Activated T-helper 17 cell treated with anti-CD3 and anti-CD28 coated beads, Interleukin-2, amount 50 U/mL, for 72 hours (primary cell): Measurements from ENCODE around the gene RASGRF1. TPM values are rescaled to one million over a fixed set of nuclear protein-coding genes. Genes with fewer than 3 reads are reported as not detected.
"Not testable (repeated sequence)": the region's sequence is repeated elsewhere in the genome, so short reads cannot be mapped to it uniquely, and the experiment has no call there.

Experiments
- ATAC-seq: fragments of 150-1000 bp; cut with Tn5 transposase; replicated peaks from 2 replicates; pipeline ENCODE4 v1.10.0; 2021; ENCODE audit warnings: mild to moderate bottlenecking, moderate library complexity
- H3K27ac Mint-ChIP-seq: one replicate; pipeline ENCODE4 v1.8.0; 2022; ENCODE audit warnings: mixed read lengths
- H3K27me3 Mint-ChIP-seq: one replicate; pipeline ENCODE4 v1.8.0; 2022; ENCODE audit warnings: mixed read lengths
- H3K36me3 Mint-ChIP-seq: one replicate; pipeline ENCODE4 v1.8.0; 2022; ENCODE audit warnings: low read depth, mild to moderate bottlenecking, mixed read lengths
- H3K4me1 Mint-ChIP-seq: one replicate; pipeline ENCODE4 v1.8.0; 2022; ENCODE audit warnings: mixed read lengths
- H3K4me3 Mint-ChIP-seq: one replicate; pipeline ENCODE4 v1.8.0; 2022; ENCODE audit warnings: mild to moderate bottlenecking, mixed read lengths
- H3K9me3 Mint-ChIP-seq: one replicate; pipeline ENCODE4 v1.8.0; 2022; ENCODE audit warnings: mixed read lengths
- total RNA-seq, 2 donors: library from RNA; stranded (reverse); gene quantifications; one replicate each; pipeline ENCODE4 v1.2.3, GENCODE V29; 2022

Gene RASGRF1
- total RNA-seq, 2 donors from 2014 or later: not detected

DNA sequence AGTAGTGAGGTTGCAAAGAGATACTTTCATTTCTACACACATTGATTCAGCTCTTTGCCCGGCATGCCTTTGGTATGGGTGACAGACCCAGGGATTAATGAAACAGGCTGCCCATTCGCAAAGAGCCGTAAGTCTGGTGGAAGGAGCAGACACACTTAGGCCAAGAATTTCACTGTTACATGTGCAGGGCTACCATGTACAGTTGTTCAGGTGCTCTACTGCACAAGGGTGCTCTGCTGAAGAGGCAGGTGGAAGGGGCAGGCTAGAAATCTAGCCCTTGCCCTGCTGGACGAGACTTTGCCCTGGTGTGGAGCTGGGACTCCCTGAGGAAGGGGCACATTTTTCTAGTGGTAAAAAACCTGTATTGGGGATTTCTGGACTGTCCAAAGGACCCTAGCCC is 26.2 kb upstream of the RASGRF1 start:
- H3K27me3 Mint-ChIP-seq: peaks cover 19% of the 10 kb centered on the region
- no peak for ATAC-seq
- no peaks in the 10 kb centered on the region for H3K9me3 Mint-ChIP-seq
- no peak overlapping the region for H3K27ac Mint-ChIP-seq
- no peaks in the 10 kb centered on the region for H3K36me3 Mint-ChIP-seq
- no peaks in the 10 kb centered on the region for H3K4me1 Mint-ChIP-seq
- no peak overlapping the region for H3K4me3 Mint-ChIP-seq

DNA sequence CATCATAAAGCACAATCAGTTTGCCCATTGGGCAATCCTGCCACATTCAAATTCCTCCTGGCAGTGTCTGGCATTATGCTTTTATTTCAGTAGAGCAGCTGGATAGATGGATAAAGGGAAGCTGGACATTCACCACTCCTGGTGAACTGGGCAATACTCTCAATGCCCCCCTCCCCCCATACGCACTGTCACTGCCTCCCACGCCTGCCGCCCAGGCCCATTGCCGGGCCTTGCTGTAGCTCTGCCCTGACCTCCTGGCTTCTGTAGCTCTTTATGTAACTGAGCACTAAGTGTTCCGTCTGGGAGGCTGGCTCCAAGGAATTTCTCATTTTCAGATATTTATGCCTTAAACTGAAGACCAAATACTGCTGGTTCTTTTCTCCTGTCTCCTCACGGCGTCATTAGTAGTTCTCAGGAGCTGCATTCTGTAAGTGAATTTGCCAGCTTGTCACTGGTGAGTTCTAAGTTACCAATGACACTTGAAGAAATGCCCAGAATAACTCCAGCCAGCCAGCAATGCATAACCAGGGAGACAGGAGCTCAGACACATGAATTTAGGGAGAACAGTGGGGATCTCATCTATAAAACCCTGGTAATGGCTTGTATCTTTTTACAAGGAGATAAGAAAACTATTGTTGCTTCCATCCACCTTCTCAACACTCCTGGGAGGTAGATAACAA is 25.5 kb upstream of the RASGRF1 start:
- Mint-ChIP-seq H3K36me3 (no peaks in the 10 kb centered on the region), H3K4me1 (no peaks in the 10 kb centered on the region), H3K27ac (no peak overlapping the region), H3K27me3 (peaks cover 17% of the 10 kb centered on the region), H3K9me3 (no peaks in the 10 kb centered on the region), H3K4me3 (no peak overlapping the region)
- ATAC-seq: no peak

DNA sequence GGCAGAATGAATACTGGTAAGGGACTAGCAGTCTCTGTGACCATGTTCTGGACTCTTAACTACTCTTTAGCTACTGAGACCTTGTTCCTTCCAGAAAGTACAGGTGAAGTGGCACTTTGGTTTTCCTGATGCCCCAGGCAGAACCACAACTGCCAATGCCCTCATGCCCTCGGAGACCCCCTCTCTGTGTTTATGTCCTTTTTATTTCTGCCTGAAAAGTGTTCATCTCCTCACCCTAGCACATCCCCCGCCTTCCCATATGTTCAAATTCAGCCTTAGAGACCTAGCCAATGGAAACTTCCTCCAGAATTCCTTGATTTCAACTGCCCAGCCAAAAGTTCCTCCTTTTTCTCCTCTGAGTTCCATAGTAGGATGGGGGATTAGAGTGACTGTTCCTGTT is 23.3 kb upstream of the RASGRF1 start:
- no peak for ATAC-seq
- Mint-ChIP-seq H3K27me3 (peaks cover 27% of the 10 kb centered on the region), H3K36me3 (no peaks in the 10 kb centered on the region), H3K4me1 (no peaks in the 10 kb centered on the region), H3K4me3 (no peak overlapping the region), H3K27ac (no peak overlapping the region), H3K9me3 (no peaks in the 10 kb centered on the region)

DNA sequence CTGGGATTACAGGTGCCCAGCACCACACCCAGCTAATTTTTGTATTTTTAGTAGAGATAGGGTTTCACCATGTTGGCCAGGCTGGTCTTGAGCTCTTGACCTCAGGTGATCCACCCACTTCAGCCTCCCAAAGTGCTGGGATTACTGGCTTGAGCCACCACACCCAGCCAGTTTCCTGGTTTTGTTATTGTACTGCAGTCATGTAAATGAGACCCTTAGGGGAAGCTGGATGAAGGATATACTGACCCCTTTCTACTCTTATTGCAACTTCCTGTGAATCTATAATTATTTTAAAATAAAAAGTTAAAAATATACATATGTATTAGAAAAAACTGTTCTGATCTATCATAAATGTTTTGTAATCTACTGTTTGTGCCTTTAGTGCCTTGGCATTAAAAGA is 20.8 kb upstream of the RASGRF1 start:
- not testable (repeated sequence) for H3K4me3 Mint-ChIP-seq

DNA sequence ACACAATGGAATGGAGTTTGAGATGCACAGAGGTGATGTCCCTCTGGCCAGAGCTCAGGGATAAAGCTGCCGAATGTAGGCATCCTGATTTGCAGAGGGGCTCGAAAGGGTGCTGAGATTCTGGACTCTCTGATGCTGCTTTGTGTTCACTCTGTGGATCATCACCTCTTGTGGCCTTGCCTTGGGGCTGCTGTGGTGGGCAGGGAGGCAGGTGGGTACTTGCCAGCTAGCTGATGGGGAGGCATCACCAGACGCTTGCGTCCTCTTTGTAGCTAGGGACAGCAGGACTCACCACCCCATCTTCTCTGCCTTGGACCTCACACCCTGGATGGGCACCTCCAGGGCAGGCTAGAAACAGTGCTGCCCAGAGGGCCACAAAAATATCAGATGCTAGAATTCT is 14.6 kb upstream of the RASGRF1 start:
- Mint-ChIP-seq H3K4me3 (no peak overlapping the region), H3K36me3 (no peaks in the 10 kb centered on the region), H3K27ac (no peak overlapping the region), H3K4me1 (no peaks in the 10 kb centered on the region), H3K27me3 (peaks cover 60% of the 10 kb centered on the region), H3K9me3 (no peaks in the 10 kb centered on the region)
- no peak for ATAC-seq

More for the DNA sequence above, 20.8 kb upstream of the RASGRF1 start:
- not testable (repeated sequence) for H3K4me1 Mint-ChIP-seq, H3K27ac Mint-ChIP-seq, H3K9me3 Mint-ChIP-seq, H3K36me3 Mint-ChIP-seq, ATAC-seq
- peaks cover 39% of the 10 kb centered on the region for H3K27me3 Mint-ChIP-seq

DNA sequence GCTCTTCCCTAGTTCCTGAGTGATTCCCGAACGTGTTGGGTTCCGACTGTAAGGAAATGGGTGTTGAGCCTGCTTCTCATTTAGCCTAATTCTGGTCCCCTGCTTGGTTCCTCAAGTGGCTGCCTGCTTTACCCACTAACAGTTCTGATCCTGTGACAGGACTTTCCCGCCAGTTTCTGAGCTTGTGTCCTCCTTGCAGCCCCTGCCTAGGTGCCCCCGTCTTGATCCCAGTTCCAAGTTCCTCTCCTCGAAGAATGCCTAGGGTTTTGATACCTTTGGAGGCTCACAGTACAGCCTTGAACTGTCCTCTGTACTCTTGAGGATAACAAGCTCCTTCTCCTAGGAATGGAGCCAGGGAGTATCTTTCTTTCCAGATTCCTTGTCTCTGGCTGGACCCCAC is 12.0 kb upstream of the RASGRF1 start:
- H3K4me1 Mint-ChIP-seq: no peaks in the 10 kb centered on the region
- no peaks in the 10 kb centered on the region for H3K9me3 Mint-ChIP-seq
- no peak overlapping the region for H3K27ac Mint-ChIP-seq
- no peak overlapping the region for H3K4me3 Mint-ChIP-seq
- no peak for ATAC-seq
- peaks cover 61% of the 10 kb centered on the region for H3K27me3 Mint-ChIP-seq
- no peaks in the 10 kb centered on the region for H3K36me3 Mint-ChIP-seq

DNA sequence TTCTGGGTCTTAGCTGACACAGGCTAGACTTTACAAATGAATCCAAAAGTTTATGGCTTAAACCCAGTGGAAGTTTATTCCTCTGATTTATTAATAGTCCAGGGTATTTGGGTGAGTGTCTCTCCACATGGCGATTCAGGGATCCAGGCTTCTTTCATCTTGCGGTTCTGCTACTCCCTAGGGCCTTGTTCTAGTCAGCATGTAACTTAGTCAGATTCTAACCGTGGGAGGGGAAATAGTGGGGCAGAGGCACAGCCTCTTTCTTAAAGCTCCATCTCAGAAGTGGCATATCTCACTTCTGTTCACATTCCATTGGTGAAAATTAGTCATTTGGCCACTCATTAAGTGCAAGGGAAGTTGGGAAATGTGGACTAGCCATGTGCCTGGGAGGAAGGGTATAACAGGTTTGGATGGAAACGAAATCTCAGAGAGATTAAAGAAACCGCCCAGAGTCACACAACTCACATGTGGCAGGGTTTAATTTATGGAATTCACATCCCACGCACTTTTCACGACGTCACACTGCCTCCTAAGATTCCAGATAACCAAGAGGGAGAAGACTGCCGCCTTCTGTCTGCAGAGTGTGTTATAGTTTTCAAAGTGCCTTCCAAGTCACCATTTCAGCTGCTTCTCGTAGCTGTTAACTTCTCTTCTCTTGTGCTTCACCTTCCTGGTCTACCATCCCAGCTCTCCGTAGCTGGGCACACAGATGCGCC is 11.4 kb upstream of the RASGRF1 start:
- H3K27me3 Mint-ChIP-seq: peaks cover 58% of the 10 kb centered on the region
- H3K36me3 Mint-ChIP-seq: no peaks in the 10 kb centered on the region
- no peak for ATAC-seq
- no peak overlapping the region for H3K4me3 Mint-ChIP-seq
- no peaks in the 10 kb centered on the region for H3K9me3 Mint-ChIP-seq
- H3K27ac Mint-ChIP-seq: no peak overlapping the region
- no peaks in the 10 kb centered on the region for H3K4me1 Mint-ChIP-seq

DNA sequence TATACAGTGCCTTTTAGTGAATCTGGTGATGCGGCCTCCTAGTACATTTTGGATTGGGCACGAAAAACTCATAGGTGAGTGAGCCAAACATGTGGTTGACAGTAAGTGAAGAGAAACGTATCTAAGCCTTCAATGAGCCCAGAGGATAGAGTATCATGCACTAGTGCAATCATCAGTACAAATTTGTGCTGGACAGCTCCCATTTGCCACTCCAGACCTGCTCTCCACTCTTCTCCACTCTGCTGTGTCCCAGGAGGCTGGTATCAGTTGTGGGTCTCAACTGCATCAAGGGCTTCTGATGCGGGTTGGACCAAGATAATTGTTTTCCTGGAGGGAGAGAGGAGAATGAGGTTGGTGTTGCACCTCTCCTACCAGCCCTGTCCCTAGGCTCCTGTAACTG is 9.1 kb upstream of the RASGRF1 start:
- Mint-ChIP-seq H3K4me1 (no peaks in the 10 kb centered on the region), H3K4me3 (no peak overlapping the region), H3K9me3 (no peaks in the 10 kb centered on the region), H3K27ac (no peak overlapping the region), H3K27me3 (peaks cover 64% of the 10 kb centered on the region), H3K36me3 (no peaks in the 10 kb centered on the region)
- ATAC-seq: no peak

DNA sequence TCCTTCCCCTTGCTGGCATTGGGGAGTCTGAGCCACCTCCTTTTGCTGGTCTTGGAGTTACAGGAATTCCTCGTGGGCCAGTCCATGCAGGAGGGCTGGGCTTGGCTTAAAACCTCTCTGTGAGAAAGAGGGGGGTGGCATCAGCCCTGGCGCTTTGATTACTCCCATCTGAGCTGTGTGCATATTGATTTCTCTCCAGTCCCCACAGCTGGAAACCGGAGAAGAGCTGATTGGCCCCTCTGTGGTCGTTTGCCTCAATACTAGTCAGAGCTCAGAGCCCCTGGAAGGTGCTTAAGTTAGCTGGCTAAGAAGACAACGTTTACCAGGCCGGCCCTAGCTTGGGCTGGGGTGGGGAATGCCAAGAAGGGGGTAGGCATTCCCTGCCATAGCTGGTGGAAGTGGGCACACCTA is 4.0 kb upstream of the RASGRF1 start:
- H3K36me3 Mint-ChIP-seq: no peaks in the 10 kb centered on the region
- peaks cover 62% of the 10 kb centered on the region for H3K27me3 Mint-ChIP-seq
- H3K4me3 Mint-ChIP-seq: no peak overlapping the region
- peaks cover 5% of the 10 kb centered on the region for H3K4me1 Mint-ChIP-seq
- no peaks in the 10 kb centered on the region for H3K9me3 Mint-ChIP-seq
- no peak overlapping the region for H3K27ac Mint-ChIP-seq
- ATAC-seq: no peak

DNA sequence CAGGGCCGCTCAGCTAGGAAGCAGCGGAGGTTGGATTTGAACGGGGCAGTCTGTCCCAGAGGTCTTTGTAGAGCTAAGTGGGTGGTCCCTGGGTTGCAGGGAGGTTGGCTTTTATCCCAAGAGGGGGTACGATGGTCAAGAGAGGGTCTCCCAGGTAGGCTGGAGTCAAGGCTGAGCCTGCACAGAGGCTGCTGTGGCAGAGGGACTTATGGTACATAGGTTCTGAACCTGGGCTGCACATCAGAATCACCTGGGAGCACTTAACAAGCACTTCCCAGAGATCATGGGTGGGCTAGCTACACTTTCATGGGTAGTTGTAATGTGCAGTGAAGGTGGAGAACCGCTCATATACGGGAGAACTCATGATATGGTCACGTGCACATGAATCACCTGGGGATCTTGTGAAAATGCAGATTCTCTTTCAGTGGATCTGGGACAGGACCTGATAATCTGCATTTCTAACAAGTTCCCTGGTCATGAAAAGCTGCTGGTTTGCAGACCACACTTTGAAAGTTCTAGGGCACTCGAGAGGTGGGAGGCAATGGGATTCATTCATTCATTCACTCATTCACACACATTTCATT is 2.9 kb upstream of the RASGRF1 start:
- Mint-ChIP-seq H3K27ac (no peak overlapping the region), H3K36me3 (no peaks in the 10 kb centered on the region), H3K27me3 (peaks cover 58% of the 10 kb centered on the region), H3K4me3 (no peak overlapping the region), H3K4me1 (peaks cover 5% of the 10 kb centered on the region), H3K9me3 (no peaks in the 10 kb centered on the region)
- ATAC-seq: no peak

DNA sequence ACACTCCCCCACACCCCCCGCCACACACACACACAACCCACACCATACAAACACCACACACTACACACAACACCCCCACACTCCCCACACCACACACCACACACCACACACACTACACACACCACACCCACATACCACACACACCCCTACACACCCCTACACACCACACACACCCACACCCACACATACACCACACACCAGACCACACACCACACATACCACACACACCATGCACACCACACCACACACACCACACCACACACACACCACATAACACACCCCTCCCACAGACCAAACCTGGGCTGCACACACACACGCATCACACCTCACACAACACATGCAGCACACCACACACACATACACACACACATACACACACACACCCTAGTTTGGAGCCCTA is 1.8 kb upstream of the RASGRF1 start:
- Mint-ChIP-seq H3K4me1 (peaks cover 5% of the 10 kb centered on the region), H3K9me3 (no peaks in the 10 kb centered on the region), H3K27me3 (peaks cover 64% of the 10 kb centered on the region), H3K4me3 (peak overlapping the region; percentile 2), H3K36me3 (no peaks in the 10 kb centered on the region), H3K27ac (no peak overlapping the region)
- ATAC-seq: no peak

DNA sequence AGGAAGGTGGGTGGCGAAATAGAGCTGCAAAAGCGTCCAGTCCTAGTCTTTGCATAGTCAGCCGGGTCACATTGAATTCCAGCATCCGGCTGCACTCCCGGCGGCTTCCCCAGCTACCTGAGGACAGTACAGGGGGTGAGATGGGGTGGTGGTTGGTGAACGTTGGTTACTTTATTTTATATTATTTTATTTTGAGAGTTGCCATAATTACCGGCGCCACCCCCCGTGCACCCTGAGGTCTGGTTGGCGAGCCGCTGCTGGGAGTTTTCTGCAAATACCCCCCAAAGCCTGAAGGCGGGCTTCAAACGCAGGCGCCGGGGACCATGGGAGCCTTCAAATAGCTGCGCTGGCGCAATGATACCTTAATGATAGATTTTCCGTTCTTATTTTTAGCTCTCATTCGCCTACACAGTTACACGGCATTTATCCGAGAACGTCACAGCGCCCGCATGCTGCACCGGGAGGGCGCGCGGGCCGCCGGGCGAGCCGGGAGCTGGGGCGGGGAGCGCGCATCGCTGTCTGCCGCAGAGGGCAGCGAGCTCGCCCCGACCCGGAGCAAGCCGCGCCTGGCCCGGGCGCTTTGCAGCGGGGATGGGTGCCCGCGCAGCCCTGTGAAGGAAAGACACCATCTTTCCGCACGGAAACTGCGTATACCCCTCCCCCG is 756 bp upstream of the RASGRF1 start:
- no peak overlapping the region for H3K27ac Mint-ChIP-seq
- H3K4me3 Mint-ChIP-seq: peak overlapping the region; percentile 15
- no peaks in the 10 kb centered on the region for H3K36me3 Mint-ChIP-seq
- peaks cover 5% of the 10 kb centered on the region for H3K4me1 Mint-ChIP-seq
- ATAC-seq: peak; percentile 26
- H3K9me3 Mint-ChIP-seq: no peaks in the 10 kb centered on the region
- H3K27me3 Mint-ChIP-seq: peaks cover 60% of the 10 kb centered on the region

DNA sequence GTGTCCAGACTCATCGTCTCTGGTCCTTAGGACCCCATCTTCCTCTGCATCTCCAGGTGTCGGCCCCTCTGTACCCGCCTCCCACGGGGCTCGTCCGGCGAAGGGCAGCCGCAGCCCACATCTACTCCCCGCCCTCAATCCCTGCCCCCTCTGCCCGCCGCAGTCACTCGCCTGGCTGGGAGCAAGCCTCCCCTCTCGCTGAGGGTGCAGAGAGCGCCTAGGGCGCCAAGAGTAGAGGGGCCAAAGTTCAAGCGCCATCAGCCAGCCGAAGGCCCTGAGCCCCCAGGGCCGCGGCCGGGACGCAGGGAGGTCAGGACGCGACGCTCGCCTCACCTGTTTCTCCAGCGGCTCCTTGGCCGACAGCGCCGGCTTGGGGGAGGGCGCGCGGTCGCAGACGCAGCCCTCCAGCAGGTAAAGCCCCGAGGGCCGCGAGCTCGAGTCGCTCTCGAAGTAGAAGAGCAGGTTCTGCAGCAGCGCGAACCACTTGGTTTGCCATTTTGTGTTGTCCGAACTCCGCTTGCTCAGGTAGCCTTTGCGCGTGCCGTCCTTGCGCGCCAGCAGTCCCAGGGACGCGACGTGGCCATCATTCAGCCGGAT is 592 bp downstream of the RASGRF1 start:
- Mint-ChIP-seq H3K9me3 (no peaks in the 10 kb centered on the region), H3K36me3 (no peaks in the 10 kb centered on the region), H3K27me3 (peaks cover 51% of the 10 kb centered on the region), H3K4me1 (peaks cover 5% of the 10 kb centered on the region), H3K27ac (no peak overlapping the region), H3K4me3 (no peak overlapping the region)
- ATAC-seq: no peak

DNA sequence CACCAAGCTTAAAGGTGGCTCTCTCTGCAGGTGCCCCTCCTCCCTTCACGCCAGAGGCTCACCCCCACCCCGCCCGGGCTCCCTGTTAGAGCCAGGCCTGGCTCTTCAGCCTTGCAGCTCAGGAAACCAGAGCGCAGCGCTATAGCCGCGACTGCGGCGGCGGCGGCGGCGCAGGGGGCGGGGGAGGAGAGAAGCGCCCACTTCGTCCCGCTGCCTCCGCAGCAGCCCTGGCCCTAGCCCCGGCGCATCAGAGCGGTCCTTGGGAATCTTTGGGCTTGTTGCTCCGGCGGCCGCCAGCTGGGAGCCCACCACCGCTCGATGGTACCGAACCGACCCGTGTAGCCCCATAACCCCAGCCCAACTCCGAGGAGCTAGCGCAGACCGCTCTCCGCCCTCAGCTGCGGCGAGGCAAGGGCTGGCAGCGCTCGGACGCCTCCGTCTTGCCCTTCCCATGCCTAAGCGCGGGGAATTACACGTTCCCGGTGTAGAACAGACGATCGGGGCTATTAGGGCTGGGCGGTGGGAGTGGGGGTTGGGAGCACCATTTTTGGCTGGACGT is 1.2 kb downstream of the RASGRF1 start:
- Mint-ChIP-seq H3K27ac (no peak overlapping the region), H3K9me3 (no peaks in the 10 kb centered on the region), H3K27me3 (peaks cover 52% of the 10 kb centered on the region), H3K4me3 (no peak overlapping the region), H3K4me1 (peaks cover 5% of the 10 kb centered on the region), H3K36me3 (no peaks in the 10 kb centered on the region)
- no peak for ATAC-seq
